Measurements from ENCODE around the gene HOXA13. TPM values are rescaled to one million over a fixed set of nuclear protein-coding genes. Genes with fewer than 3 reads are reported as not detected.
A peak's percentile ranks its signal among the peaks of the same experiment; 100 is the strongest.

Gene HOXA13
- total and polyA plus RNA-seq, 2 experiments from 2014 or later, result 6.2 to 14.2 TPM

- TF ChIP-seq EZH2 (IDR thresholded peaks at IDR 0.05; ENCODE audit: borderline replicate concordance) (no peak), EZH2phosphoT487 (IDR thresholded peaks at IDR 0.05; ENCODE audit: low read depth, severe bottlenecking, unreplicated experiment) (no peak)
- TF ChIP-seq, protein P1, sequence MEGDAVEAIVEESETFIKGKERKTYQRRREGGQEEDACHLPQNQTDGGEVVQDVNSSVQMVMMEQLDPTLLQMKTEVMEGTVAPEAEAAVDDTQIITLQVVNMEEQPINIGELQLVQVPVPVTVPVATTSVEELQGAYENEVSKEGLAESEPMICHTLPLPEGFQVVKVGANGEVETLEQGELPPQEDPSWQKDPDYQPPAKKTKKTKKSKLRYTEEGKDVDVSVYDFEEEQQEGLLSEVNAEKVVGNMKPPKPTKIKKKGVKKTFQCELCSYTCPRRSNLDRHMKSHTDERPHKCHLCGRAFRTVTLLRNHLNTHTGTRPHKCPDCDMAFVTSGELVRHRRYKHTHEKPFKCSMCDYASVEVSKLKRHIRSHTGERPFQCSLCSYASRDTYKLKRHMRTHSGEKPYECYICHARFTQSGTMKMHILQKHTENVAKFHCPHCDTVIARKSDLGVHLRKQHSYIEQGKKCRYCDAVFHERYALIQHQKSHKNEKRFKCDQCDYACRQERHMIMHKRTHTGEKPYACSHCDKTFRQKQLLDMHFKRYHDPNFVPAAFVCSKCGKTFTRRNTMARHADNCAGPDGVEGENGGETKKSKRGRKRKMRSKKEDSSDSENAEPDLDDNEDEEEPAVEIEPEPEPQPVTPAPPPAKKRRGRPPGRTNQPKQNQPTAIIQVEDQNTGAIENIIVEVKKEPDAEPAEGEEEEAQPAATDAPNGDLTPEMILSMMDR (IDR thresholded peaks at IDR 0.05; ENCODE audit: poor library complexity), result no peak
- Histone ChIP-seq H3K79me2 (peaks cover 98% of the 10 kb centered on the region), H3K4me2 (peak overlapping the region; percentile 96), H3K4me3 (peak overlapping the region; percentile 21), H3K27ac (peak overlapping the region; percentile 96), H3K9me3 (ENCODE audit: low read depth) (no peaks in the 10 kb centered on the region), H3K27me3 (peaks cover 100% of the 10 kb centered on the region), H3K4me1 (ENCODE audit: insufficient read depth) (peaks cover 17% of the 10 kb centered on the region), H2AFZ (no peak overlapping the region), H4K20me1 (ENCODE audit: insufficient read depth, poor library complexity, severe bottlenecking) (peaks cover 16% of the 10 kb centered on the region), H3K9me2 (replicated peaks; ENCODE audit: insufficient read depth) (no peaks in the 10 kb centered on the region), H3K36me3 (replicated peaks; ENCODE audit: insufficient read depth, low read depth) (no peaks in the 10 kb centered on the region)
- WGBS (ENCODE audit: low lambda C conversion rate, missing lambda C conversion rate), result 37% methylated on average over 4 of the region's 4 CpGs
- no peak for DNase-seq (ENCODE audit: low spot score)
Observed at GRCh38 chr7:27167916-27168264, 32.0 kb downstream of the HOXA13 start.

DNA sequence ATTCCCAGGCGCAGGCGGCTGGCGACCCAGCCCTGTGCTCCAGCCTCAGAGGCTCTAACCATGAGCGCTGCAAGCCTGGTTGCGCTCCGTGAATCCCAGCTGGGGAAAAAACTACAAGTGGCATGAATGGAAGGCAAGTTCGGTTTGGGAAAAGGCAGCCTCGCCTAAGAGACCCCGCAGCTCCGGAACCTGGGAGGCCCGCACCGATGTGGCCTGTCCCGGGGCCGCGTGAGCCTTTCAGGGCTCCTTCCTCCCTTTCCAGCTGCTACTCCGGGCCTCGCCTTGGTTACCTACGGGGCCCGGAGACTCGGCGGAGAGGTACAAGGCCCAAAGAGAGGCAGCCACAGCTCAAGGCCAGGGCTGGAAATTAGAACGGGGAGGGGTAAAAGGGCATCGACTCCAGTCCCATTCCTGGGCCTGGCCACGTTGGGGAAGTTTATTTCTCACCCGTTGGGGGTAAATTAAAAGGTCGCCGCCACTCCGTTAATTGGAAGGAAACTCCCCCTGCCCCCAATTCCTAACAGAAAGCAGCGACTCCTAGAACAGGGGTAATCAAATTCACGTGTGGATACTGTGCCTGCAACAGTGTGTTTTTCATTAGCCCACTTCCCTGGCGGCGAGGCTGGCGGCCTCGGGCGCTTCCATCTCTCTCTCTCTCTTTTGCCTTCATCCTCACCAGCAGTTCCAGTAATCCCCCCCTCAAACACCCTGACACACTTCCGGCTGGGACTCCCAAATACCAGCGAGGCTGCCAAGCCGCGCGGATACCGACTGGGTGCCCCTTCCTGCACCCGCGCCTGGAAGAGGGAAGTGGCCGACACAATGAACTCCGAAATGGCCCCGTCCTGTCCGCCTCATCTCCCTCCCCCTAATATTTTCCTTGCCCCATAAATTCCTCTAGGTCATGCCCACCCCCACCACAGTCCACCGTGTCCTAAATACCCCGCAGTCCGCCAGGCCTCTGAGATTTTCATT lies 33.1 kb downstream of the HOXA13 start:
- Histone ChIP-seq H3K36me3 (replicated peaks; ENCODE audit: insufficient read depth, low read depth) (no peaks in the 10 kb centered on the region), H3K4me2 (peak overlapping the region; percentile 96), H3K27me3 (peaks cover 100% of the 10 kb centered on the region), H3K79me2 (peaks cover 94% of the 10 kb centered on the region), H3K9me2 (replicated peaks; ENCODE audit: insufficient read depth) (no peaks in the 10 kb centered on the region), H3K9me3 (ENCODE audit: low read depth) (no peaks in the 10 kb centered on the region), H4K20me1 (ENCODE audit: insufficient read depth, poor library complexity, severe bottlenecking) (peaks cover 16% of the 10 kb centered on the region), H3K4me1 (ENCODE audit: insufficient read depth) (peaks cover 17% of the 10 kb centered on the region), H3K4me3 (peak overlapping the region; percentile 29), H3K27ac (peak overlapping the region; percentile 96), H2AFZ (no peak overlapping the region)
- 14% methylated on average over 50 of the region's 50 CpGs for WGBS (ENCODE audit: low lambda C conversion rate, missing lambda C conversion rate)
- TF ChIP-seq, protein P1 (IDR thresholded peaks at IDR 0.05; ENCODE audit: poor library complexity), result no peak
- TF ChIP-seq EZH2 (IDR thresholded peaks at IDR 0.05; ENCODE audit: borderline replicate concordance) (peak; percentile 49), EZH2phosphoT487 (IDR thresholded peaks at IDR 0.05; ENCODE audit: low read depth, severe bottlenecking, unreplicated experiment) (no peak)
- DNase-seq (ENCODE audit: low spot score), result no peak

DNA sequence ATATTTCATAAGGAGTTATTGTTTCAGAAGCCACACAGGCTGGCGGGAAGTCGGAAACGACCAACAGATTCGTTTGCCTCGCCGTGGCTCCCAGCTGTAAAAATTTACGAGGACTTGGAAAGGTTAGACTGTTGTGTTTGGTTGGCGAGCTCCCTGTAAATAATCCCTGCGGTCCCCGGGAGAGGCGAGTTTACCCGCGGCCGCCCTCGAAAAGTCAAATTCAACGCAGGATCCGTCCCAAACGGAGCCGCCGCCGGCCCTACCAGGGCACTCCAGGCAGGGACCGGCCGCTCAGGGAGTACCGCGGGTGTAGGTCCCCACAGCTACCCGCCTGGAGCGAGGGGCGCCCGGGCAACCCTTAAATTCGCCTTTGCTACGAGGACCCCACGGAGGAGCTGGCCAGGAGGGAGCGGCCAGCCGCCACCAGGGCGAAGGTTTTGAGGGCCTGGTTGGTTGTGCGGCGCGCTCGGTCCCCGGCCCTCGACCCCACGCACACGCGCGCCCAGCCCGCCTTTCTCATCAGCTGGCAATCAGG lies 33.8 kb downstream of the HOXA13 start:
- peak overlapping the region; percentile 14 for H2AFZ ChIP-seq
- WGBS (ENCODE audit: low lambda C conversion rate, missing lambda C conversion rate), result 10% methylated on average over 46 of the region's 46 CpGs
- H4K20me1 ChIP-seq (ENCODE audit: insufficient read depth, poor library complexity, severe bottlenecking), result peaks cover 9% of the 10 kb centered on the region
- peaks cover 87% of the 10 kb centered on the region for H3K79me2 ChIP-seq
- peak overlapping the region; percentile 29 for H3K4me3 ChIP-seq
- H3K27ac ChIP-seq, result peak overlapping the region; percentile 96
- DNase-seq (ENCODE audit: low spot score), result no peak
- no peaks in the 10 kb centered on the region for H3K9me3 ChIP-seq (ENCODE audit: low read depth)
- peaks cover 22% of the 10 kb centered on the region for H3K4me1 ChIP-seq (ENCODE audit: insufficient read depth)
- H3K27me3 ChIP-seq, result peaks cover 98% of the 10 kb centered on the region
- H3K36me3 ChIP-seq (replicated peaks; ENCODE audit: insufficient read depth, low read depth), result no peaks in the 10 kb centered on the region
- no peaks in the 10 kb centered on the region for H3K9me2 ChIP-seq (replicated peaks; ENCODE audit: insufficient read depth)
- peak overlapping the region; percentile 96 for H3K4me2 ChIP-seq
- TF ChIP-seq, protein P1 (IDR thresholded peaks at IDR 0.05; ENCODE audit: poor library complexity), result no peak
- peak; percentile 81 for TF ChIP-seq EZH2 (IDR thresholded peaks at IDR 0.05; ENCODE audit: borderline replicate concordance)
- no peak for TF ChIP-seq EZH2phosphoT487 (IDR thresholded peaks at IDR 0.05; ENCODE audit: low read depth, severe bottlenecking, unreplicated experiment)

Data from hepatocyte (in vitro differentiated cells).